ENCODE results near the gene MCTP2. TPM values are rescaled to one million over a fixed set of nuclear protein-coding genes. Genes with fewer than 3 reads are reported as not detected.
"Not testable (repeated sequence)": the region's sequence is repeated elsewhere in the genome, so short reads cannot be mapped to it uniquely, and the experiment has no call there.

MCTP2 gene
- total RNA-seq, 1 donor from 2014 or later, result 4.8 TPM

GRCh38 chr15:94242257-94242656 lies 10.9 kb downstream of the MCTP2 start:
- Mint-ChIP-seq H3K36me3 (no peaks in the 10 kb centered on the region), H3K4me3 (no peak overlapping the region), H3K9me3 (no peaks in the 10 kb centered on the region), H3K4me1 (ENCODE audit: unreplicated experiment) (peaks cover 6% of the 10 kb centered on the region), H3K27ac (no peak overlapping the region), H3K27me3 (no peaks in the 10 kb centered on the region)
- TF ChIP-seq CTCF (conservative IDR thresholded peaks at IDR 0.05), result no peak
- DNase-seq (ENCODE audit: extremely low spot score, unreplicated experiment), result no peak

GRCh38 chr15:94243003-94243402 lies 11.6 kb downstream of the MCTP2 start:
- not testable (repeated sequence) for H3K4me1 Mint-ChIP-seq (ENCODE audit: unreplicated experiment); H3K27me3 Mint-ChIP-seq; H3K4me3 Mint-ChIP-seq; DNase-seq (ENCODE audit: extremely low spot score, unreplicated experiment); H3K27ac Mint-ChIP-seq; H3K9me3 Mint-ChIP-seq; H3K36me3 Mint-ChIP-seq

GRCh38 chr15:94243418-94243817 lies 12.1 kb downstream of the MCTP2 start:
- Mint-ChIP-seq H3K27me3 (no peaks in the 10 kb centered on the region), H3K36me3 (no peaks in the 10 kb centered on the region), H3K4me3 (no peak overlapping the region), H3K27ac (no peak overlapping the region), H3K4me1 (ENCODE audit: unreplicated experiment) (peaks cover 6% of the 10 kb centered on the region), H3K9me3 (no peaks in the 10 kb centered on the region)
- TF ChIP-seq CTCF (conservative IDR thresholded peaks at IDR 0.05), result no peak
- DNase-seq (ENCODE audit: extremely low spot score, unreplicated experiment), result no peak

GRCh38 chr15:94246016-94246415 lies 14.7 kb downstream of the MCTP2 start:
- no peak overlapping the region for H3K4me3 Mint-ChIP-seq
- no peaks in the 10 kb centered on the region for H3K4me1 Mint-ChIP-seq (ENCODE audit: unreplicated experiment)
- no peak for DNase-seq (ENCODE audit: extremely low spot score, unreplicated experiment)
- no peaks in the 10 kb centered on the region for H3K9me3 Mint-ChIP-seq
- no peak overlapping the region for H3K27ac Mint-ChIP-seq
- no peak for TF ChIP-seq CTCF (conservative IDR thresholded peaks at IDR 0.05)
- H3K27me3 Mint-ChIP-seq, result no peaks in the 10 kb centered on the region
- no peaks in the 10 kb centered on the region for H3K36me3 Mint-ChIP-seq

DNA sequence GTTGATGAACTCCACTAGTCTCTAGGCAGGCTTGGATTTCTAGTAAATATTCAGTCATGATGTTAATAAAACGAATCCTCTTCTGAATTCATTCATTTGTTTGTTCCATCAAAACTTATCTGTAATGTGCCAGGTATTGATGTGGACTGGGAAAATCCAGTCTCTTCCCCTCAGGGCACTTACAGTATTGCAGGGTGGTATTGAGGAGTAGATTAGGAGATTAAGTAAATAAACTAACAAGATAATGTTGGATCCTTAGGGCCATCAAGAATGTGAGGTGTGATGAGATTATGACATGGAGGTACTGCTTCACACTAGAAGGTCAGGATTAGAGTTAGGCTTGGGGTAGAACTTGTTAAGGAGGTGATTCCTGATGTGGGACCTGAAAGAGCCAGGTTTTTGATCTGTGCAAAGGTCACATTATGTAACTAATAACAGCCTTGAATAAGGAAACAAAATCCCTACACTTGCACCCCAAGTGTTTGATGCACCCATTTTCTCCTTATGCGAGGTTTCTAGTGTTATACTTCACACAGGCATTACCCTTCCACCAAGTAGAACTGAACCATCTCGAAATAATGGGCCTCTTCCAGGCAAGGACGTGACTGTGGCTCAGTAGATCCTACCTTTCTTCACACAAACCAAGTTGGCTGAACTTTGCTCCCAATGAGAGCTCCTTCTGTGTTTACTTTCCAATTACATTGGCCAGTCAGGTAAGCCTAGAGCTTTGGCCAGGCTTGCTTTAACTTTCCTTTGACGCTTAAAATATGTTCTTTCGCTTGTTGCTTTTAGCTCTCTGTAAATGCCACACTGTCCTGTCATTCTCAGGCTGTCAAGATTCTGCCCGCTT lies 16.7 kb downstream of the MCTP2 start:
- no peak for TF ChIP-seq CTCF (conservative IDR thresholded peaks at IDR 0.05)
- Mint-ChIP-seq H3K27me3 (no peaks in the 10 kb centered on the region), H3K4me3 (no peak overlapping the region), H3K27ac (no peak overlapping the region), H3K4me1 (ENCODE audit: unreplicated experiment) (no peaks in the 10 kb centered on the region), H3K36me3 (no peaks in the 10 kb centered on the region), H3K9me3 (peaks cover 2% of the 10 kb centered on the region)
- no peak for DNase-seq (ENCODE audit: extremely low spot score, unreplicated experiment)

- no peak overlapping the region for H3K27ac Mint-ChIP-seq
- H3K4me1 Mint-ChIP-seq (ENCODE audit: unreplicated experiment), result no peaks in the 10 kb centered on the region
- no peak for TF ChIP-seq CTCF (conservative IDR thresholded peaks at IDR 0.05)
- DNase-seq (ENCODE audit: extremely low spot score, unreplicated experiment), result no peak
- H3K27me3 Mint-ChIP-seq, result no peaks in the 10 kb centered on the region
- peaks cover 6% of the 10 kb centered on the region for H3K9me3 Mint-ChIP-seq
- H3K36me3 Mint-ChIP-seq, result no peaks in the 10 kb centered on the region
- H3K4me3 Mint-ChIP-seq, result no peak overlapping the region
These were observed 19.4 kb downstream of the MCTP2 start for GRCh38 chr15:94250801-94251200.
